IPS-18c (cell line): Measurements from ENCODE around the gene SCIN.
"Not testable (repeated sequence)": the region's sequence is repeated elsewhere in the genome, so short reads cannot be mapped to it uniquely, and the experiment has no call there.

Experiments used
- H3K4me3 ChIP-seq: 2 replicates; pipeline ENCODE4 v1.7.0; 2013; ENCODE audit warnings: low read depth, mild to moderate bottlenecking, low read length, moderate library complexity; ENCODE audit not compliant: insufficient read depth
- H3K9me3 ChIP-seq: one replicate; pipeline ENCODE4 v1.6.1; 2013; ENCODE audit warnings: mild to moderate bottlenecking, low read length, moderate library complexity; ENCODE audit not compliant: control insufficient read depth, insufficient read depth

SCIN gene

GRCh38 chr7:12556139-12556792, 14.3 kb upstream of the SCIN start:
- not testable (repeated sequence) for H3K9me3 ChIP-seq, H3K4me3 ChIP-seq

GRCh38 chr7:12557282-12557681, 13.2 kb upstream of the SCIN start:
- Histone ChIP-seq H3K9me3 (peaks cover 4% of the 10 kb centered on the region), H3K4me3 (no peak overlapping the region)

- no peaks in the 10 kb centered on the region for H3K9me3 ChIP-seq
- no peak overlapping the region for H3K4me3 ChIP-seq
Measured at GRCh38 chr7:12564996-12565764, 5.3 kb upstream of the SCIN start.

GRCh38 chr7:12565873-12566272, 4.6 kb upstream of the SCIN start:
- H3K4me3 ChIP-seq: no peak overlapping the region
- no peaks in the 10 kb centered on the region for H3K9me3 ChIP-seq

GRCh38 chr7:12567015-12567414, 3.5 kb upstream of the SCIN start:
- no peaks in the 10 kb centered on the region for H3K9me3 ChIP-seq

GRCh38 chr7:12569673-12570072, 847 bp upstream of the SCIN start:
- H3K9me3 ChIP-seq: no peaks in the 10 kb centered on the region
- H3K4me3 ChIP-seq: no peak overlapping the region

More at GRCh38 chr7:12567015-12567414, 3.5 kb upstream of the SCIN start:
- no peak overlapping the region for H3K4me3 ChIP-seq

GRCh38 chr7:12570168-12570533, 369 bp upstream of the SCIN start:
- Histone ChIP-seq H3K9me3 (no peaks in the 10 kb centered on the region), H3K4me3 (peak overlapping the region; percentile 54)

- H3K9me3 ChIP-seq: no peaks in the 10 kb centered on the region
- H3K4me3 ChIP-seq: no peak overlapping the region
Measured at GRCh38 chr7:12571691-12572090, 1.2 kb downstream of the SCIN start.

- no peak overlapping the region for H3K4me3 ChIP-seq
- no peaks in the 10 kb centered on the region for H3K9me3 ChIP-seq
Measured at GRCh38 chr7:12572941-12573575, 2.5 kb downstream of the SCIN start.

GRCh38 chr7:12573885-12574284, 3.4 kb downstream of the SCIN start:
- Histone ChIP-seq H3K9me3 (no peaks in the 10 kb centered on the region), H3K4me3 (no peak overlapping the region)

- Histone ChIP-seq H3K4me3 (no peak overlapping the region), H3K9me3 (no peaks in the 10 kb centered on the region)
Measured at GRCh38 chr7:12578930-12579640, 8.6 kb downstream of the SCIN start.

- Histone ChIP-seq H3K9me3 (no peaks in the 10 kb centered on the region), H3K4me3 (no peak overlapping the region)
Measured at GRCh38 chr7:12581897-12582296, 11.4 kb downstream of the SCIN start.

- no peak overlapping the region for H3K4me3 ChIP-seq
- no peaks in the 10 kb centered on the region for H3K9me3 ChIP-seq
Measured at GRCh38 chr7:12582362-12582761, 11.8 kb downstream of the SCIN start.

GRCh38 chr7:12583176-12583575, 12.7 kb downstream of the SCIN start:
- Histone ChIP-seq H3K9me3 (no peaks in the 10 kb centered on the region), H3K4me3 (no peak overlapping the region)

GRCh38 chr7:12583922-12584321, 13.4 kb downstream of the SCIN start:
- Histone ChIP-seq H3K4me3 (no peak overlapping the region), H3K9me3 (no peaks in the 10 kb centered on the region)

GRCh38 chr7:12584930-12585329, 14.4 kb downstream of the SCIN start:
- H3K4me3 ChIP-seq: no peak overlapping the region

GRCh38 chr7:12586271-12586670, 15.8 kb downstream of the SCIN start:
- Histone ChIP-seq H3K4me3 (no peak overlapping the region), H3K9me3 (no peaks in the 10 kb centered on the region)

More at GRCh38 chr7:12584930-12585329, 14.4 kb downstream of the SCIN start:
- H3K9me3 ChIP-seq: no peaks in the 10 kb centered on the region
